Superior temporal gyrus (tissue), 1 donor: ENCODE results near the gene NLRC3.

Source experiments
- DNase-seq: peaks from one replicate; pipeline ENCODE4 v3.0.0-alpha.2; 2016; ENCODE audit errors: extremely low spot score

NLRC3 gene

GRCh38 chr16:3580251-3580651, 3.0 kb upstream of the NLRC3 start:
- DNase-seq: no peak

DNA sequence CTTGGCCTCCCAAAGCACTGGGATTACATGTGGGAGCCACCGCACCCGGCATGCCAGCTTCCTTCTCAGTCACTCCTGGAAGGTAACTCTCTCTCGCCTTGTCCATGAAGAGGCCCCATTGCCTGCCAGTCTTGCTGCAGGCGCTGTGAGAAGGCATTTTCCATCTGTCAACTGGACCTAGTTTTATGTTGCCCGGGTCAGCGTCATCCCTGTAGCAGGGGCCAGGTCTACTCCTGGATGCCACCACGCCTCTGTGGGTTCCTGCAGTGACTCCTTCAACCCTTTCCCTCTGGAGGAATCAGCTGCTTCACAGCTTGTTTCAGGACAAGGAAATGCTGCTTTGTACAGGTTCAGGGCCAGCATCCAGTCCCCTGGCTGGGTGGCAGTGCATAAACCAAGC, 2.6 kb upstream of the NLRC3 start:
- no peak for DNase-seq

DNA sequence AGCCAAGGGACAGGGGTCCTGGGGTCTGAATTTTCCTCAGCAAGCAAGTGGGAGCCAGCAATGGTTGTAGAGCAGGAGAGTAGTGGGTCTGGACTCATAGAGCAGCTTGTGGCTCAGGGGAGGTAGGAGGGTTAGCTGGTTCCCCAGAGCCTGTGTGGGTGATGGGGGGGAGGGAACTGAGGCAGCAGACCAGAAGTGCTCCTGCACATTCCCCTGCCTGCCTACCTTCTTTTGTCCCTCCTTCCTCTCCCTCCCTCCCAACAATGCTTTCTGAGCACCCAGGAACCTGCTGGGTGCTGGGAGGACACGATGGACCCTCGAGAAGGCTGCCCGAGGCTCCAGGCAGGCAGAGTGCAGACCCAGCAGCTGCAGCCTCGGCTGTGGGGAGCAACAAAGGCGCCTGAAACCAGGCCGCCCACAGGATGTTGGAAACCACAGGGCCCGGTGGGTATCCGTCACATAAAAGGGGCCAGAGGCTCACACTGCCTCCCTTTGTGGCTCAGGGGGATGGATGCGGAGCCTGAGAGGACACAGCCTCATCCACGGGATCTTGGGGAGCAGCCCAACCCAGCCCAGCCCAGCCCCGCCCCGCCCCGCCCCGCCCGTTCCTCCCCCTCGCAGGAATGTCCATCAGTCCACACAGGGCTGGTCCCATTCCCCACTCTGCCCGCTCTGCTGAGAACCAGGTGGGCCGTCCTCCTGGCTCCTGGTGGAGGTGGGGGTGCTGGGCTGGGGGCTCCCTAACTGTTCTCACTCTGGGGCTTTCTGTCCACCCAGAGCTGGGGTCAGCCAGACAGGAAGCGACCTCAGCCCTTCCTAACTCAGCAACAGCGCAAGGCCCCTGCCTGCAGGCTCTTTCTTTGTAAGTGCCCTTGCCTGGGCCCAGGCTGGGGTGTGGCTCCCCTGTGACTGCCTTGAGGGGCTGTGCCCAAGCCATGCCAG, 1.7 kb upstream of the NLRC3 start:
- no peak for DNase-seq

DNA sequence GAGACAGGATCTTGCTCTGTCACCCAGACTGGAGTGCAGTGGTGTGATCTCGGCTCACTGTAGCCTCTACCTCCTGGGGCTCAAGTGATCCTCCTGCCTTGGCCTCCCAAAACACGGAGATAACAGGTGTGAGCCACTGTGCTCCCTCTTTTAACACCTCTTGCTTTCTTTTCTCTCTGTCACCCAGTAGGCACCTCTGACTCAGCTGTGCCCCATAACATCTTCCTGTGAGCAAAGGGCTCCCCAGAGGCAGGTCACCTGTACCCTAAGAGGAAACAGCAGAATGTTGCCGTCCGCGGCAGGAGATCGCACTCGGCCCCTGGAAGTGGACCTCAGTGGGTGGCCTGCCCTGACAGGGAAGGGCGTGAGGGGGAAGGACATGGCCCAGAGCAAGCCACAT, 918 bp upstream of the NLRC3 start:
- DNase-seq: no peak

DNA sequence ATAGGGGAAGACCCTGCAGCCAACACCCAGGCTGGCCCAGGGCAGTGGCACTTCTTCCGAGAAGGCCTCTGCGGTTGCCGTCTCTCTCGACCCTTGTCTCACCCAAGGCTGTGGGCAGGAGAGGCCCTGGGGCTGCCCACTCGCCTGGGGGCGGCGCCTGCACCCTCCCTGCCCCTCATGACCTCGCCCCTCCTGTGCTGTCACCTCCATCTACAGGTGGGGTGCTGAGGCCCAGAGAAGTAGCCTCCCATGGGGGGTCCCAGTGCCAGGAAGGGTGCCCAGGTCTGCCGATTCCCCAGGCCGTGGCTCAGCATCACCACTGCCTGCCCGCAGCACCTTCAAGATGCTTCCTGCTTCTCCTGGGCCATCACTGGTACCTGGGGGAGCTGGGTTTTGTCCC, 992 bp downstream of the NLRC3 start:
- DNase-seq: no peak

DNA sequence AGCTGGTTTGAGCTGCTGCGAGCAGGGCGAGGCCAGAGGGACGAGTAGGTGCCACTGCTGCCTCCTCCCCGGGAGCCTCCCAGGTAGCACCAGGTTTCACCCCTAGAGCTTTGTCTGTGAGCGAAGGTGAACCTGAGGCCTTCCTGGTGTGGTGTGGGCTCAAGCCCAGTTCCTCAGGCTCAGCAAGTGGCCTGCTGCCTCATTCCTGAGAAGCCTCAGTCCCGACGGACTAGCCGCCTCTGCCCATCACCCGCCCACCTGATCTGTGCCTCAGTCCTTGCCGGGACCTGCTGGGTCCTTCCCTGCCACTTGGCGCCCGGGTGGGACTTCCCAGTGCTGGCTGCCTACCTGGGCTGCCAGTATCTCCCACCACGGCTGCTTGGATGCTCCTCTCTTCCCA, 1.7 kb downstream of the NLRC3 start:
- no peak for DNase-seq

- no peak for DNase-seq
Measured at GRCh38 chr16:3574195-3574594, 3.0 kb downstream of the NLRC3 start.

DNA sequence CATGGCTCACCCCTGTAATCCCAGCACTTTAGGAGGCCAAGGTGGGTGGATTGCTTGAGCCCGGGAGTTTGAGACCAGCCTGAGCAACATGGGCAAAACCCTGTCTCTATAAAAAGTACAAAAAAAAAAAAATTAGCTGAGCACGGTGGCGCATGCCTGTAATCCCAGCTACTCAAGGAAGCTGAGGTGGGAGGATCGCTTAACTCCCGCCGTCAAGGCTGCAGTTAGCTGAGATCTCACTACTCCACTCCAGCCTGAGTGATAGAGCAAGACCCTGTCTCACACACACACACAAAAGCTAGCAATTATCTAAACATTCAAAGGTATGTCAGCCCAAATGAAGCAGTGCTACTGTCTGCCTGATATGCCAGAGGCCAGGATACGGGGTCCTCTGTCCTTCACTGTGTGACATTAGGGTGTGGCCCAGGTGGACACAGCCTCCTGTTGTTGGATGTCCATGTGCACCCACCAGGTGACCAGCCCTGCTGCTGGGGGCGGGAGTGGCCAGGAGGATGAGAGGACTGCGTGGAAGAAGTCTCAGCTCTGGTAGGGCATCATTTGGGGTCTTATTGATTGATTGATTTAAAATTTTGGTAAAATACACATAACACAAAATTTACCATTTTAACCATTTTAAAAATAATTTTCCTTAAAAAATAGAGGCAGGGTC, 3.9 kb downstream of the NLRC3 start:
- DNase-seq: no peak

DNA sequence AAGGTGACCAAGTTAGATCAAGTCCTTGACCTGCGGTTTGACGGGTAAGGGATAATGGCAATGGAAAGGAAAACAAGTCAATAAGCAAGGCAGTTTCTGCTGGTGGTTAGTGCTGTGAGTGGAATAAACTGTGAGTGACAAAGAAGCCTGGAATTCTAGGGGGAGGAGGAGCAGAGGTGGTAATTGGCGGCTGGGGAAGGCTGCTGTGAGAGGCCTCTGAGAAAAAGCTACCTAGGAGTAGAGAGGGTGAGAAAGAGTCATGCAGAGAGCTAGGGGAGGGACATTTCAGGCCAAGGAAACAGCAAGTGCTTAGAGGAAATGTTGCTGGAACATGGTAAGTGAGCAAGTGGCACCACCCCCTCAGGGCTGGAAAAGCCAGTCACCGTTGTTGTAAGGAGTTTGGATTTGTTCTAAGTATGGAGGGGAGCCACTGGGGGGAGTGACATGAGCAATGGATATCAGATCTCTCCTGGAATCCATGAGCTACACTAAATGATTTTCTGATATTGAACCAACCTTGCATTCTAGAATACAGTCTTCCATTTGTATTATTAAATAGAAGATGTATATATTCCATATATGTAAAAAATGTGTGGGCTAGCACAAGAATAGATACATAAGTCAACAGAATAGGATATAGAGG, 6.7 kb downstream of the NLRC3 start:
- no peak for DNase-seq

GRCh38 chr16:3569851-3570250, 7.4 kb downstream of the NLRC3 start:
- DNase-seq: no peak

DNA sequence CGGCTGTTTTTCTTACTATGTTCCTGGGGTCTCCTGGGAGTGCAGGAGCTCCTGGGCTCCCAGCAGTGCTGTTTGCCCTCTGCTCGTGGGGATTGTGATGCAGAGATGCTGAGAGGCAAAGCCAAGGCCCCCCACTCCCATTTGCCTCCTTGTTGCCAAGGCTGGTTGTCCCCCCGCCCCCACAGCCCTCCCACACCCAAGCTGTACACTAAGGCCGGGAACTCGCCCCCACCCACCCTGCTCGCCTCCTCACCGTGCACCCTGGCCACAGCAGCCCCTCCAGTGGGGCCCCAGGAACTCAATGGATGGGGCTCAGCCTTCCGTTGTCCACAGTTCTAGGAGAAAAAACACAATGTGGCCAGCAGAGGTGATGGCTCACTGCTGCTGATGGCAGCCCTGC, 10.2 kb downstream of the NLRC3 start:
- DNase-seq: no peak

DNA sequence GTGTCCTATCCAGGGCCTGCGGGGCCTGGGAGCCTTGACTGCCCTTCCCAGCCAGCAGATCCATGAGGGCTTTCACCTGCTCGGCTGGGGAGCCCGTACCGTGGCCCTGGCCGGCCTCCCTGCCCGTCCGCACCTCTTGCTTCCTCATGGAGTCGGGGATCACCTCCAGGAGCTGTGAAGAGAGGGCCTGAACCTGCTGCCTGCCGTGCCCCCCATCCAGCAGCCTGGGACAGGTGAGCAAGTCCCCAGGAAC, 12.4 kb downstream of the NLRC3 start:
- DNase-seq: no peak

DNA sequence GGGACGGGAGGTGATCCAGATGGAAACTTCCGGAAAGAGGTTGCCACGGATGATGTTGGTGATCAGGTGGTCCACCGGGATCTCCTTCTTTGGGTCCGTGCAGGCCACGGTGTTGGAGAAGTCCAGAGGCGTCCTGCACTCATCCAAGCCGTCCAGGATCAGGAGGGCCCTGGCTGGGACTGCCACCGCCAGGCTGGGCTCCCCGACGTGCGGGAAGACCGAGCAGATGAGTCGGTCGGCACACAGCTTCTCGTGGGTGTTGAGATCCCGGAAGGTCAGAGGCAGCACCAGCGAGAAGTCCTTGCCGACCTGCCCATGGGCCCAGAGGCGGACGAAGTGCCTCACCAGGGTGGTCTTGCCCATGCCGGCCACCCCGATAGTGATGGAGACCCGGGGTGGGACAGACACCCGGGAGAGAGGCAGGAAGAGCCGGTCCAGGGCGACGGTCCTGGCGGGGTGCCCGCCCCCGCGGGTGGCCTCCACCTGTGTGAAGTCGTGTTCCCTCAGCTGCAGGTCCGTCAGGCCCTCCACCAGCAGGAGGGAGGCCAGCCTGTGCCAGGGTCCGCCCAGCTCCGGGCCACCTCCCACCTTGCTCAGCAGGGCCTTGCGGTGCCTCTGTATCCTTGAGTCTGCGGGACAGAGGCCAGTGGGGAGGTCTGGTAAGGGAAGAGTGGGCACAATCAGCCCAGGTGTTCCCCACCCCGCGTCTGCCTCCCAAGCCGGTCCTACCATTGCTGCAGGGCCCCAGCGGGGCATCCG, 12.9 kb downstream of the NLRC3 start:
- no peak for DNase-seq

DNA sequence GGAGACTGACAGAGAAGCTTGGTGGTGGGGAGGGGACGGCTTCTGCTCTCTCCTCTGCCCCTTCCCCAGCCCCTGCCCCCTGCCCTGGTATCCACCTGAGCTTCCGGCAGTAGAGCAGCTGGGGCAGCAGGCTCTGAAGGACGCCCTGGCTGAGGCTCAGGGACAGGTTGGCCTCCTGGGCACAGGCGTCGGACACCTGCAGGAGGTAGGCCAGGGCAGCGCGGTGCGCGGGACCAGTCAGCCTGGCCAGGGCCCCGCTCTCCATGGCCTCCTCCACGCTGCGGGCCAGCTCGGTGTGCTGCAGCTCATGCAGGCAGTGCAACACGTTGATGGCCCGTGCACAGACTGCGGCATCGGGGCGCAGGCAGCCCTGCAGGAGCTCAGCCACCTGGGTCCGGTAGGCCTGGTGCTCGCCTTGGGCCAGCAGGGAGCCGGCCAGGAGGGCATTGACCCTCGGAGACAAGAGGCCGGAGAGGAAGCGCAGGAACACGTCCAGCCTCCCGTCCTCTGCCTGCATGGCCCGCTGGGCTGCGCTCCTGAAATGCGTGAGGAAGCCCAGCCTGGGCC, 14.2 kb downstream of the NLRC3 start:
- DNase-seq: no peak

- no peak for DNase-seq
Measured at GRCh38 chr16:3561626-3562025, 15.6 kb downstream of the NLRC3 start.

DNA sequence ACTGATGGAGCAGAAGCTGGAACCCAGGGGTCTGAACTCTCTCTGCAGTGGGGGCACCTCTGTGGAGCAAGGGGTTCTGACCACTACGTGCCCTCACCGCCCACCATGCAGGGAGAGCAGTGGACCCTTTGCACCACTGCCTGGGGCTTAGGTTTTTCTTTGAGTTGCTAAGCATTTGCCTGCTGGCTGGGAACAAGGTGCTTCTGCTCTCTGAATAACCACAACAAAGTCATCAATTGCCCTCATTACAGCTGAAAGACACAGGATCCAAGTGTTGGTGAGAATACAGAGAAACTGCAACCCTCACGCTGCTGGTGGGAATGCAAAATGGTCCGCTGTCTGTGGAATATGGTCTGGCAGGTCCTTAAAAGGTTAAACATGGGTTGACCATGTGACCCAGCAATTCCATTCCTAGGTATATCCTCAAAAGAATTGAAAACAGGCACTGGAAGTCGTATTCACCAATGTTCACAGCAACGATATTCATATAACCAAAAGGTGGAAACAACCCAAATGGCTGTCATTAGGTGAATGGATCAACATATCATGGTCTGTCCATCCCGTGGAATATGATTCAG, 22.8 kb downstream of the NLRC3 start:
- no peak for DNase-seq

DNA sequence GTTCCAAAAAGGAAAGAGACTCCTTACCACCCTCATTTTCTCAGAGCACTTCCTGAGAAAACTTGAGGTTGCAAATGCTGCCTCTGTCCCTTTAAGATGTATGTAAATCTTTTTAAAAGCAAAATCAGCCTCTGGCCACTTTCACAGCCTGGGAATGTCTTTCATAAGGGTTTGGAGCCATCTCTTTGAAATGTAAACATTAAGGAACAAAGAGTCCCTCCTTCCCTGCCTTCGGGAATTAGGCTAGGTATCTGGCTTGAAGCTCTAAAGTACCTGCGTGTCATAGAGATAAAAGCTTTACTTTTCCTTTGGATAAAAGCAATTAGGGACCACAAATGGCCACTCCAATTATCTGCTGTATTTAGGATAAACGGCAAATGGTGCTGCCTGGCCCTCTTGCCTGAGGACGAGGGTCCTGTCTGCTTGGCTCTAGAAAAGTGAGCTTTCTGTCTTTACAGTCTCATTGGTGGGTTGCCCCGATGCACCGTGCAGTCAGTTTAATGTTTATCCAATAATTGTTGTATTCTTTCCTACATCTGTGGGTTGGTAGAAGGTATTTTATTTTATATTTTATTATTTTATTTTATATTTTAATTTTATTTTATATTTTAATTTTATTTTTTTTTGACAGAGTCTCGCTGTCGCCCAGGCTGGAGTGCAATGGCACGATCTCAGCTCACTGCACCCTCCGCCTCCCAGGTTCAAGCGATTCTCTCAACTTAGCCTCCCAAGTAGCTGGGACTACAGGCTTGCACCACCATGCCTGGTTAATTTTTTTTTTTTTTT, 23.9 kb downstream of the NLRC3 start:
- no peak for DNase-seq

- no peak for DNase-seq
Measured at GRCh38 chr16:3550851-3551847, 26.1 kb downstream of the NLRC3 start.

DNA sequence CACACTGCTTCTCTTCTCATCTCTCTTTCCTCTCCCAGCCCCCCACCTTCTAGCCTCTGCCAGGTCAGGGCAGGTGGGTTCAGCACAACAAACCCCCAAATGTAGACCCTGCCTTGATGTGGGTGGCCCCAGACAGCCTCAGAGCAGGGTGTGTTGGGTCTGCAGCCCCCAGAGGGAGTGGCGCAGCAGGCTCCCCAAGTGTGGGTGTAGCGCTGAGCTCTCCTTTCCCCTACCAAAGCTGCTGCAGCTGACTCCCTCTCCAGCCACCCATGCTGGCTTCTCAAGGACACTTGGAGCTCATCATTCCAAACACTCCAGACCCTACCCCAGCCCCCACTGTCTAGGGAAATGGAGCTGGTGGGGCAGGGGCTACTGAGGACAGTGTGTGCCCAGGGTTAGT, 27.3 kb downstream of the NLRC3 start:
- DNase-seq: no peak

GRCh38 chr16:3548859-3549258, 28.3 kb downstream of the NLRC3 start:
- DNase-seq: no peak
